Activated CD4-positive, alpha-beta T cell treated with anti-CD3 and anti-CD28 coated beads, Interleukin-2, amount 50 U/mL, for 48 hours (primary cell): ENCODE data around the gene CERS1.
A peak's percentile ranks its signal among the peaks of the same experiment; 100 is the strongest.

Experiments used
- DNase-seq, 2 experiments: peaks; one replicate each; pipeline ENCODE4 v3.0.0-alpha.2; 2020

The CERS1 gene

DNA sequence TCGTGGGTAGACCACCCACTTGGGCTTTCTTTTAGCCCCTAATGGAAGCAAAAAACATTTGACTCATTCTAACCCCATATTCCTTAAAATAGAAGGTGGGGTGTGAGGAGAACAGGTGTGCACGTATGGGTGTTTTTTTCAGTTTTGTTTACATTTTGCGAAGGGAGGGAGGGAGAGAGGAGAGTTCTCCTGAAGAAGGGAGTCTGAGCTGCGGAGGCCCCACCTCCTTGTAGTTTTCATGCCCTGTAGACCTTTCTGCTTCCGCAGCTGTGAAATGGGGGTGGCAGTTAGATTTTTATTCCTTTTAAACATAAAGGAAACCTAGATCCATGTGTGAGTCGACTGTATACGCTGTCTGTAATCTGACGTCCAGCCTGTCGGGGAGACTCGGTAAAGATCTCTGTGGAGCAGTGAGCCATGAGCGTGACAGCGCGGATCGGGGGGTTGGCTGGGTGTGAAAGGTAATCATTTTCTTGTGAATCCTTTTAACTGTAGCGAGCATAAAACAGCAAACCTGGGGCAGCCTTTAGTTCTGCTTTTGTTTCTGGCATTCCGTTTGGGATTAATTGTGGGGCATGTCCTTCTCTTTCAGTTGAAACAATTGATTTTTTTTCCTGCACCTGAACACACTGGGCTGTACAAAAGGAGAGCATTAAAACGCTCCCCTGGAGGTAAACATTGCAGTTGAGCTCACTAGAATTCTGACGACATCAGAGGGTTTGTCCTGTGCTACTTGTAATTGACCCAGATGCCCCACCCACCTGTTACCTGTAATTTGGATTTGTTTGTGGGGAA, 61.9 kb downstream of the CERS1 start:
- no peak for DNase-seq

- DNase-seq: no peak
These were observed 62.8 kb downstream of the CERS1 start for GRCh38 chr19:18833141-18833476.

- DNase-seq: peak; percentile 38 to 54
These were observed 63.4 kb downstream of the CERS1 start for GRCh38 chr19:18832306-18833140.

GRCh38 chr19:18831524-18832305, 64.2 kb downstream of the CERS1 start, which contains the start of gene UPF1:
Gene UPF1 (plus strand): TSS chr19:18831959. CDS start chr19:18832210, 251 bp downstream.
- DNase-seq: peak; percentile 96 to 97

- DNase-seq: no peak
These were observed 65.5 kb downstream of the CERS1 start for GRCh38 chr19:18830488-18830887.

DNA sequence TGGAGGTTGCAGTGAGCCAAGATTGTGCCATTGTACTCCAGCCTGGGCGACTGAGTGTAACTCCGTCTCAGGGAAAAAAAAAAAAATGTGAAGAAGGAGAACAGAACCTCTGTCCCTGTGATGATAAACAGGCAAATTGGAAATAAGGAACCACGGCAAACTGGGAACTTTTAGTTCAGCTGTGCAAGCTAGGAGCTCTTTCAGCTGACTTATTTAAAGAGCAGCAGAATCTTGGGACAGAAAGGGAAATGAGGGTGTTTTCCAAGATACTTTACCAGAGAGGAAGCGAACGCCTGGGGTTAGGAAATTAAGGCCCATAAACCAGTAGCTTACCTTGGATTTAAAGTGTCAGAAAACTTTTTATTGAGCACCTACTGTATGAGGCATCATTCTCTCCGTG, 67.2 kb downstream of the CERS1 start:
- DNase-seq: no peak
